ENCODE data around the gene COL18A1. TPM values are rescaled to one million over a fixed set of nuclear protein-coding genes. Genes with fewer than 3 reads are reported as not detected.

The COL18A1 gene
- total and polyA plus RNA-seq, 2 experiments from 2014 or later = 97.1 to 140 TPM

GRCh38 chr21:45465611-45466329 is 60.8 kb downstream of the COL18A1 start:
- Histone ChIP-seq H3K9me3 (ENCODE audit: low read depth) (peaks cover 11% of the 10 kb centered on the region), H3K27me3 (no peaks in the 10 kb centered on the region), H2AFZ (no peak overlapping the region), H4K20me1 (ENCODE audit: insufficient read depth, poor library complexity, severe bottlenecking) (no peaks in the 10 kb centered on the region), H3K4me1 (ENCODE audit: insufficient read depth) (peaks cover 19% of the 10 kb centered on the region), H3K9me2 (replicated peaks; ENCODE audit: insufficient read depth) (no peaks in the 10 kb centered on the region), H3K4me3 (no peak overlapping the region), H3K27ac (no peak overlapping the region), H3K36me3 (replicated peaks; ENCODE audit: insufficient read depth, low read depth) (no peaks in the 10 kb centered on the region), H3K79me2 (peaks cover 25% of the 10 kb centered on the region), H3K4me2 (no peak overlapping the region)
- TF ChIP-seq EZH2 (IDR thresholded peaks at IDR 0.05; ENCODE audit: borderline replicate concordance) (no peak), EZH2phosphoT487 (IDR thresholded peaks at IDR 0.05; ENCODE audit: low read depth, severe bottlenecking, unreplicated experiment) (no peak)
- TF ChIP-seq, protein P1, sequence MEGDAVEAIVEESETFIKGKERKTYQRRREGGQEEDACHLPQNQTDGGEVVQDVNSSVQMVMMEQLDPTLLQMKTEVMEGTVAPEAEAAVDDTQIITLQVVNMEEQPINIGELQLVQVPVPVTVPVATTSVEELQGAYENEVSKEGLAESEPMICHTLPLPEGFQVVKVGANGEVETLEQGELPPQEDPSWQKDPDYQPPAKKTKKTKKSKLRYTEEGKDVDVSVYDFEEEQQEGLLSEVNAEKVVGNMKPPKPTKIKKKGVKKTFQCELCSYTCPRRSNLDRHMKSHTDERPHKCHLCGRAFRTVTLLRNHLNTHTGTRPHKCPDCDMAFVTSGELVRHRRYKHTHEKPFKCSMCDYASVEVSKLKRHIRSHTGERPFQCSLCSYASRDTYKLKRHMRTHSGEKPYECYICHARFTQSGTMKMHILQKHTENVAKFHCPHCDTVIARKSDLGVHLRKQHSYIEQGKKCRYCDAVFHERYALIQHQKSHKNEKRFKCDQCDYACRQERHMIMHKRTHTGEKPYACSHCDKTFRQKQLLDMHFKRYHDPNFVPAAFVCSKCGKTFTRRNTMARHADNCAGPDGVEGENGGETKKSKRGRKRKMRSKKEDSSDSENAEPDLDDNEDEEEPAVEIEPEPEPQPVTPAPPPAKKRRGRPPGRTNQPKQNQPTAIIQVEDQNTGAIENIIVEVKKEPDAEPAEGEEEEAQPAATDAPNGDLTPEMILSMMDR (IDR thresholded peaks at IDR 0.05; ENCODE audit: poor library complexity) = no peak
- no peak for DNase-seq (ENCODE audit: low spot score)
- WGBS (ENCODE audit: low lambda C conversion rate, missing lambda C conversion rate) = 91% methylated on average over 22 of the region's 27 CpGs

DNA sequence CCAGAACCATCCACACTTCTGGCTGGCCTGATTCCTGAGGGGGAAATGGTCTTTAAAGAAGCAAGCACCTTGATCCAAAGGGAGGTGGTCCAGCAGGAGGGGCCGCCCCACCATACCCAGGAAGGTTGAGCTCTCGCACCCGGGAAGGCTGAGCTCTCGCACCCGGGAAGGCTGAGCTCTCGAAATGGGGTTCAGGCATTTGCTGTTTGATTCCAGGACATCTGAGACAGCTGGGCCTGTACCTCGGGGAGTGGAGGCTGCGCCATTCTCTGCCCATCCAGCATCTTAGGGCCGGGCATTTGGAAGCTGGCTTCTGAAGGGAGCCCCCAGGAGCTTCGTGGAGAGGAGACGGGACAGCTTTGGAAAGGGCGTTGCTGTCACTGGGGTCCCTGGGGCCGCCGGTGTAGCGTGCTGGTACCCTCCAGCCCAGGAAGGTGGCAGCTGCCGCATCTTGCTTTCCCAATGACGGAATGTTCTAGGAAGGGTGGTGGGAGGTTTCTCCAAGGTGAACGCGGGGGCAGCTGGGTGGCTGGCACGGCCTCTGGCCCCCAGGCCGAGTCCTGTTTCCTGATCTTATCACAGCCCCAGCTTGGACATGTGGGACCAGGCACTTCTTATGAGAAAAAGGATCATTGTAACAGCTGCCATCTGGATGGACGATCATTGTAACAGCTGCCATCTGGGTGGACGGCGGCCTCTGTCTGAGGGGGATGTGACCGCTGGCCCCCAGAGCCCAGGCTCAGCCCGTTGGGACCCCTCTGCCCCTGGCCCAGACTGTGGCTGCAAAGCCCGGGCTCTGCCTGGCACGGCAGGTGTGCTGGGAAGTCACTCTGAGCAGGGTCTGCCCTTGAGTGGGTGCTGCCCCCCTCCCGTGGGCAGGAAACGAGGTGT is 61.6 kb downstream of the COL18A1 start:
- H3K4me2 ChIP-seq = no peak overlapping the region
- TF ChIP-seq, protein P1 (IDR thresholded peaks at IDR 0.05; ENCODE audit: poor library complexity) = no peak
- TF ChIP-seq EZH2phosphoT487 (IDR thresholded peaks at IDR 0.05; ENCODE audit: low read depth, severe bottlenecking, unreplicated experiment) = no peak
- TF ChIP-seq EZH2 (IDR thresholded peaks at IDR 0.05; ENCODE audit: borderline replicate concordance) = no peak
- H3K36me3 ChIP-seq (replicated peaks; ENCODE audit: insufficient read depth, low read depth) = no peaks in the 10 kb centered on the region
- no peak overlapping the region for H2AFZ ChIP-seq
- H3K79me2 ChIP-seq = peaks cover 21% of the 10 kb centered on the region
- H4K20me1 ChIP-seq (ENCODE audit: insufficient read depth, poor library complexity, severe bottlenecking) = no peaks in the 10 kb centered on the region
- no peaks in the 10 kb centered on the region for H3K27me3 ChIP-seq
- H3K27ac ChIP-seq = no peak overlapping the region
- peaks cover 25% of the 10 kb centered on the region for H3K4me1 ChIP-seq (ENCODE audit: insufficient read depth)
- H3K4me3 ChIP-seq = no peak overlapping the region
- 93% methylated on average over 26 of the region's 30 CpGs for WGBS (ENCODE audit: low lambda C conversion rate, missing lambda C conversion rate)
- H3K9me2 ChIP-seq (replicated peaks; ENCODE audit: insufficient read depth) = no peaks in the 10 kb centered on the region
- peaks cover 11% of the 10 kb centered on the region for H3K9me3 ChIP-seq (ENCODE audit: low read depth)
- no peak for DNase-seq (ENCODE audit: low spot score)

DNA sequence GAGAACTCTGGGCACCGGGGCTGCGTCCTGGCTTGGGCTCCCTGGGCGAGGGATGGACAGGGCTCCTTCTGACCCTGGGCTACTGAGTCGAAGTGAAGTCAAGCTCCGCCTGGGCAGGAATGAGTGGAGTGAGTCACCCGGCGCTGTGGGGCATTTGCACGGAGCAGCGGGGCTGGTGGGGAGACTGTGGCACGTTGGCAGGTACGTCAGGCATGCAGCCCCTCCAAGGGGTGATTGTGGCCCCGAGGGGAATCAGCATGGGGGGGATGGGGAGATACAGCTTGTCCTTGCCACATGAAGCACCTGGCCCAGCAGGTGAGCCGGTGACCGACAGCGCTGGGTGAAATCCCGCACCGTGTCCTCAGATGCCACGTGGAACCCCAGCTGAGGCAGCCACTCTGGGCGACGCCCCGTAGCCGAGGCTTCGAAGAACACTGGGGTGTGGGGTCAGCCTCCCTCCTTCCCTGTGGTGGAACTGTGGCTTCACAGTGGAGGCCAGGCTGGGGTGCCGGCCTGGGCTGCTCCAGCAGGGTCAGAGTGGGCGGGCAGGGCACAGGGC is 62.3 kb downstream of the COL18A1 start:
- TF ChIP-seq EZH2phosphoT487 (IDR thresholded peaks at IDR 0.05; ENCODE audit: low read depth, severe bottlenecking, unreplicated experiment) (no peak), EZH2 (IDR thresholded peaks at IDR 0.05; ENCODE audit: borderline replicate concordance) (no peak)
- TF ChIP-seq, protein P1 (IDR thresholded peaks at IDR 0.05; ENCODE audit: poor library complexity) = no peak
- WGBS (ENCODE audit: low lambda C conversion rate, missing lambda C conversion rate) = 97% methylated on average over 24 of the region's 25 CpGs
- no peaks in the 10 kb centered on the region for H4K20me1 ChIP-seq (ENCODE audit: insufficient read depth, poor library complexity, severe bottlenecking)

More for the DNA sequence above, 62.3 kb downstream of the COL18A1 start:
- Histone ChIP-seq H2AFZ (no peak overlapping the region), H3K27ac (no peak overlapping the region), H3K36me3 (replicated peaks; ENCODE audit: insufficient read depth, low read depth) (no peaks in the 10 kb centered on the region), H3K4me3 (no peak overlapping the region), H3K79me2 (peaks cover 14% of the 10 kb centered on the region), H3K4me1 (ENCODE audit: insufficient read depth) (peaks cover 31% of the 10 kb centered on the region), H3K9me2 (replicated peaks; ENCODE audit: insufficient read depth) (no peaks in the 10 kb centered on the region), H3K9me3 (ENCODE audit: low read depth) (peaks cover 5% of the 10 kb centered on the region), H3K27me3 (no peaks in the 10 kb centered on the region), H3K4me2 (no peak overlapping the region)
- DNase-seq (ENCODE audit: low spot score) = no peak

Measured in hepatocyte (in vitro differentiated cells).